Measurements from ENCODE around the gene AXL.
"Not testable (repeated sequence)": the region's sequence is repeated elsewhere in the genome, so short reads cannot be mapped to it uniquely, and the experiment has no call there.

Gene AXL

DNA sequence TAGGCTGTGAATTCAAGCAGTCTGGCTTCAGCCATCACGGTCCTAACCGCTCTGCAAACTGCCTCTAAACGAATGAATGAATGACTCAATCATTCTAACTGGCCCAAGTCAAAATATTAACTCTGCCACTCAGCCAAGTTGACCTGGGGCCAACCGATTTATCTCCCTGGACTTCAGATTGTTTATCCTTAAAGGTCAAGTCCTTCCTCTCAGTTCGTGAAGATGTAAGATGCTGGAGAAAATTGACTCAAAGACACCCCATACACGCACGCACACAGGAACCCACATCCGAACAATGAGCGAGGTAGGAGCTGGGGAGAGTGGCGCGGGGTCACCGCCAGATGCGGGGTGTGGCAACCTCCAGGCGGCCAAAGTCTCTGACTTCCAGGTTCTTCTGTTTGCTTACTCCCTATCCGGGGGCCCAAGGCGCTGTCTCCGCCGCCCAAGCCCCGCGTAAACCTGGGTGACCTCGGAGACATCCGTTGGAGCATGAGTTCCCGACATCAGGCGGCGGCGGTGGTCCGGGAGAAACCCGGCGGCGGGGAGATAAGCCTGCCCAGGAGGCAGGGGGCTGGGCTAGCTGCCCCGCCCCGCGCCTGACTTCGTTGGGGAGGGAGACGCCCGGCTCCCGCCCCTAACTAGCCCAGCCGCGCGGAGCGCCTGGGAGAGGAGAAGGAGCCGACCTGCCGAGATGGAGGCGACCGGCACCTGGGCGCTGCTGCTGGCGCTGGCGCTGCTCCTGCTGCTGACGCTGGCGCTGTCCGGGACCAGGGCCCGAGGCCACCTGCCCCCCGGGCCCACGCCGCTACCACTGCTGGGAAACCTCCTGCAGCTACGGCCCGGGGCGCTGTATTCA lies 26.2 kb upstream of the AXL start, which contains the start of gene CYP2S1:
CYP2S1 (plus strand) TSS at position 646 of the 856 bp plus-strand sequence; CDS start at position 692, 46 bp downstream.
- Histone ChIP-seq H3K36me3 (ENCODE audit: insufficient read depth, low read length) (peaks cover 33% of the 10 kb centered on the region), H3K4me1 (ENCODE audit: insufficient read depth, low read length) (peaks cover 30% of the 10 kb centered on the region), H3K27ac (ENCODE audit: low read depth, low read length) (peak within 1 kb of the TSS; percentile 80), H3K27me3 (ENCODE audit: insufficient read depth, low read length) (no peaks in the 10 kb centered on the region), H3K4me3 (ENCODE audit: low read length) (peak within 1 kb of the TSS; percentile 89), H3K9me3 (ENCODE audit: insufficient read depth, low read depth, low read length) (no peaks in the 10 kb centered on the region), H3K9ac (ENCODE audit: low read depth, low read length) (peak within 1 kb of the TSS; percentile 49)
- WGBS: 2% methylated on average over 57 of the region's 58 CpGs

DNA sequence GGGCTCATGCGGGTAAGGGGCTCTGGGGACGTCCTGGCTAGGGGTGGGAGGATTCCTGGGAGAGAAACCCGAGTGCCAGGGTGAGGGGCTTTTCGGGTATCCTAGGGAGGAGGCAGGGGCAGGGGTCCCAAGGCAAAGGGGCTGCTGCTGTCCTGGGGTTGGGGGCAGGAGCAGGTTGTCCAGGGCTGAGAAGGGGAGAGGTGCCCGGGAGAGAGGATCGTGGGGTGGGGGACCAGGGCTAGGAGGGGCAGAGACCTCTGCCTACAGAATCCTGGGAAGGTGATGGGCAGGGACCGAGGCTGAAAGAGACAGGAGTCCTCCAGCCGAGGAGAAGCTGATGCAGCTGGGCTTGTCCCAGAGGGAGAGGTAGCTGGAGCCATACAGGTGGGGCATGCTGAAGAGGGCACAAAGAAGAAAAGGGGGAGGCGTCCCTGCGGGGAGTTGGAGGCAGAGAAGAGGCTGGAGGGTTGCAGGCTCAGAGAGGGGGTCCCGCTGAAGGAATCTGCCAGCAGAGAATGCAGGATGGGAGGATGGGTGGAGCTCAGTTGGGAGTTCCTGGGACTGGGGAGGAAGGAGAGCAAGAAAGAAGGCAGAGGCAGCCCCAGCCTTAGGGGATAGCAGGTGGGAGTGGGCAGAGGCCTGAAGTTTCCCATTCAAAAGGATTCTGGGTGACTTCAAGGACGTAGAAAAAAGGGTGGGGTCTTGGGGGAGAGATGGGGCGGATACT lies 25.4 kb upstream of the AXL start:
- H3K27me3 ChIP-seq (ENCODE audit: insufficient read depth, low read length): no peaks in the 10 kb centered on the region
- H3K9ac ChIP-seq (ENCODE audit: low read depth, low read length): peak overlapping the region; percentile 49
- H3K4me3 ChIP-seq (ENCODE audit: low read length): peak overlapping the region; percentile 89
- H3K36me3 ChIP-seq (ENCODE audit: insufficient read depth, low read length): peaks cover 41% of the 10 kb centered on the region
- no peaks in the 10 kb centered on the region for H3K9me3 ChIP-seq (ENCODE audit: insufficient read depth, low read depth, low read length)
- H3K4me1 ChIP-seq (ENCODE audit: insufficient read depth, low read length): peaks cover 28% of the 10 kb centered on the region
- 3% methylated on average over 13 of the region's 13 CpGs for WGBS
- peak overlapping the region; percentile 80 for H3K27ac ChIP-seq (ENCODE audit: low read depth, low read length)

DNA sequence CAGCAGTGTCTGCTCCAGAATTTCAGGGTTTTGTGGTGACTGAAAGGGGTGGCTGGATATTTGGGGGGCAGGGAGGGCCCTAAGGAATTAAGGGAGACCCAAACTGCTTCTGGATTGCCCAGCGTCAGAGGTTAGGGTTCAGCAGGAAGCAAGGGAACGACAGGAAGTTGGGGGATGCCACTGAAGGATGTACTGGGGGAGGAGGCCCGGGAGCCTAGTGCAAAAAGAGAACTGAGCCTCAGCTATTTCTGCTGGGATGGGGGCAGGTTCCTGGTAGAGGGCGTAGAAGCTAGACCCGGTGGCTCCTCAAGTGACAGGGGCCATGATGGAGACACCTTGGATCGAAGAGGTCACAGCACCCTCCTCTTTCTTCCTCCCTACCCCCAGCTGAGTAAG lies 24.9 kb upstream of the AXL start:
- H3K27ac ChIP-seq (ENCODE audit: low read depth, low read length): no peak overlapping the region

DNA sequence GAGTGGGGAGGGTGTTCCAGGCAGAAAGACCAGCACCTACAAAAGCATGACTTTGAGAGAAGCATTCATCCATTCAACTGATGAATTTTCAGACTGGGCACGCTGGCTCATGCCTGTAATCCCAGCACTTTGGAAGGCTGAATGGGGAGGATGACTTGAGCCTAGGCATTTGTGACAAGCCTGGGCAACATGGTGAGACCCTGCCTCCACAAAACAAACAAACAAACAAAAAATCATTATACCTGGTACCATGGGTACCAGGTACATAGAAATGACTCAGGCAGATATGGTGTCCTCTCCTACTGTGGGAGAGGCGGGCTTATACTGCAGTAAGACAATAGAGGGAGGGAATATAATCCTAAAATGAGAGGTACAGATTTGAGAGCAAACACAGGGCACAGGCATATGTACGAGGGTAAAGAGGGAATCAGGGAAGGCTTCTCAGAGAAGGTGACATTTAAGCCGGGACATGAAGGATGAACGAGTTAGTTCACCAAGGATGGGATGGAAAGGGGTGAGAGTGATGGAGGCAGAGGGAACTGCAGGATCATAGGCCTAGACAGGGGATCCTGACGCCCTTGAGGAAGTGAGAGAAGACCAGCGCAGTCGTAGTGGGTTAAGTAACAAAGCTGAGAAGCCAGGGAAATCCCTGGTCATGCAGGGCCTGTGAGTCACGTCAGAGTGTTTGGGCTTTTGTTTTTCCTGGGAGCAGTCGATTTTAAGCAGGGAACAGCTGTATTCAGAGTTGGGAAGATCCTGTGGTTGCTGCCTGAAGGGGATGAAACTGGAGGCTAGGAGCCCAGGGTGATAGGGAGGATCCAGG lies 23.1 kb upstream of the AXL start:
- H3K9ac ChIP-seq (ENCODE audit: low read depth, low read length): 0 out of 2 replicates have a peak overlapping the region, but pooled peaks have one; percentile 16
- peaks cover 60% of the 10 kb centered on the region for H3K36me3 ChIP-seq (ENCODE audit: insufficient read depth, low read length)
- no peaks in the 10 kb centered on the region for H3K27me3 ChIP-seq (ENCODE audit: insufficient read depth, low read length)
- H3K4me3 ChIP-seq (ENCODE audit: low read length): no peak overlapping the region
- peaks cover 15% of the 10 kb centered on the region for H3K4me1 ChIP-seq (ENCODE audit: insufficient read depth, low read length)
- 91% methylated on average over 10 of the region's 10 CpGs for WGBS
- H3K27ac ChIP-seq (ENCODE audit: low read depth, low read length): no peak overlapping the region
- H3K9me3 ChIP-seq (ENCODE audit: insufficient read depth, low read depth, low read length): no peaks in the 10 kb centered on the region

More for the DNA sequence above, 24.9 kb upstream of the AXL start:
- no peaks in the 10 kb centered on the region for H3K27me3 ChIP-seq (ENCODE audit: insufficient read depth, low read length)
- H3K9me3 ChIP-seq (ENCODE audit: insufficient read depth, low read depth, low read length): no peaks in the 10 kb centered on the region
- H3K4me3 ChIP-seq (ENCODE audit: low read length): peak overlapping the region; percentile 89
- H3K9ac ChIP-seq (ENCODE audit: low read depth, low read length): peak overlapping the region; percentile 49; the same call in 1 of the 2 replicates
- peaks cover 46% of the 10 kb centered on the region for H3K36me3 ChIP-seq (ENCODE audit: insufficient read depth, low read length)
- peaks cover 24% of the 10 kb centered on the region for H3K4me1 ChIP-seq (ENCODE audit: insufficient read depth, low read length)
- 38% methylated on average over 6 of the region's 6 CpGs for WGBS

DNA sequence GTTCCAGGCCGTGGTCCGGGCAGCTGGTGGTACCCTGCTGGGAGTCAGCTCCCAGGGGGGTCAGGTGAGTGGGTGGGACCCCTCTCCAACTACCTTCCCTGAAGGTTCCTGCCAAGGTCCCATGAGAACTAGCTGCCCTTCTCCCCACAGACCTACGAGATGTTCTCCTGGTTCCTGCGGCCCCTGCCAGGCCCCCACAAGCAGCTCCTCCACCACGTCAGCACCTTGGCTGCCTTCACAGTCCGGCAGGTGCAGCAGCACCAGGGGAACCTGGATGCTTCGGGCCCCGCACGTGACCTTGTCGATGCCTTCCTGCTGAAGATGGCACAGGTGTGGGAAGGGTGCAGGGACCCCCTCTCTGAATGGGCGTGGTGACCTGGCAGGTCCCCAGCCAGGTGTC lies 20.5 kb upstream of the AXL start:
- no peaks in the 10 kb centered on the region for H3K27me3 ChIP-seq (ENCODE audit: insufficient read depth, low read length)

GRCh38 chr19:41203371-41203770 lies 15.7 kb upstream of the AXL start:
- 94% methylated on average over 18 of the region's 18 CpGs for WGBS
- no peaks in the 10 kb centered on the region for H3K4me1 ChIP-seq (ENCODE audit: insufficient read depth, low read length)
- peaks cover 81% of the 10 kb centered on the region for H3K36me3 ChIP-seq (ENCODE audit: insufficient read depth, low read length)
- no peak overlapping the region; the same call in 1 of the 2 replicates for H3K27ac ChIP-seq (ENCODE audit: low read depth, low read length)
- no peak overlapping the region for H3K9ac ChIP-seq (ENCODE audit: low read depth, low read length)
- H3K9me3 ChIP-seq (ENCODE audit: insufficient read depth, low read depth, low read length): no peaks in the 10 kb centered on the region
- no peaks in the 10 kb centered on the region for H3K27me3 ChIP-seq (ENCODE audit: insufficient read depth, low read length)
- H3K4me3 ChIP-seq (ENCODE audit: low read length): no peak overlapping the region

More for the DNA sequence above, 20.5 kb upstream of the AXL start:
- 95% methylated on average over 11 of the region's 11 CpGs for WGBS
- H3K4me1 ChIP-seq (ENCODE audit: insufficient read depth, low read length): peaks cover 4% of the 10 kb centered on the region; the same call in 1 of the 2 replicates
- peaks cover 85% of the 10 kb centered on the region for H3K36me3 ChIP-seq (ENCODE audit: insufficient read depth, low read length)
- H3K27ac ChIP-seq (ENCODE audit: low read depth, low read length): no peak overlapping the region
- H3K4me3 ChIP-seq (ENCODE audit: low read length): no peak overlapping the region
- no peak overlapping the region for H3K9ac ChIP-seq (ENCODE audit: low read depth, low read length)
- H3K9me3 ChIP-seq (ENCODE audit: insufficient read depth, low read depth, low read length): no peaks in the 10 kb centered on the region

GRCh38 chr19:41204338-41204737 lies 14.7 kb upstream of the AXL start:
- H3K36me3 ChIP-seq (ENCODE audit: insufficient read depth, low read length): peaks cover 72% of the 10 kb centered on the region
- H3K4me3 ChIP-seq (ENCODE audit: low read length); H3K9me3 ChIP-seq (ENCODE audit: insufficient read depth, low read depth, low read length); H3K9ac ChIP-seq (ENCODE audit: low read depth, low read length); H3K4me1 ChIP-seq (ENCODE audit: insufficient read depth, low read length); H3K27me3 ChIP-seq (ENCODE audit: insufficient read depth, low read length); H3K27ac ChIP-seq (ENCODE audit: low read depth, low read length): not testable (repeated sequence)
- WGBS: 68% methylated on average over 6 of the region's 7 CpGs

DNA sequence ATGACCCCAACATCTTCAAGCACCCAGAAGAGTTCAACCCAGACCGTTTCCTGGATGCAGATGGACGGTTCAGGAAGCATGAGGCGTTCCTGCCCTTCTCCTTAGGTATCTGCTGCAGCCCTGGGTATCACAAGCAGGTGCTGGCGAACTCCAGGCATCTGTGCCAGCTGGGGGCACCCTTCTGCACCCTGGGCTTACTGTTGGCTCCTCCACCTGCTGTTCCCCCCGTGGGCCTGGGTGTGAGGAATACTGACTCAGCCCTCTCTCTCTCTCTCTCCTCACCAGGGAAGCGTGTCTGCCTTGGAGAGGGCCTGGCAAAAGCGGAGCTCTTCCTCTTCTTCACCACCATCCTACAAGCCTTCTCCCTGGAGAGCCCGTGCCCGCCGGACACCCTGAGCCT lies 13.0 kb upstream of the AXL start:
- WGBS: 97% methylated on average over 10 of the region's 10 CpGs

GRCh38 chr19:41206456-41206855 lies 12.6 kb upstream of the AXL start:
- 95% methylated on average over 9 of the region's 9 CpGs for whole genome bisulfite sequencing
- Histone ChIP-seq H3K9me3 (ENCODE audit: insufficient read depth, low read depth, low read length) (no peaks in the 10 kb centered on the region), H3K4me1 (ENCODE audit: insufficient read depth, low read length) (no peaks in the 10 kb centered on the region), H3K27ac (ENCODE audit: low read depth, low read length) (no peak overlapping the region), H3K27me3 (ENCODE audit: insufficient read depth, low read length) (no peaks in the 10 kb centered on the region), H3K9ac (ENCODE audit: low read depth, low read length) (no peak overlapping the region), H3K4me3 (ENCODE audit: low read length) (no peak overlapping the region), H3K36me3 (ENCODE audit: insufficient read depth, low read length) (peaks cover 54% of the 10 kb centered on the region)

More for the DNA sequence above, 13.0 kb upstream of the AXL start:
- Histone ChIP-seq H3K27ac (ENCODE audit: low read depth, low read length) (no peak overlapping the region), H3K36me3 (ENCODE audit: insufficient read depth, low read length) (peaks cover 59% of the 10 kb centered on the region), H3K4me1 (ENCODE audit: insufficient read depth, low read length) (no peaks in the 10 kb centered on the region), H3K4me3 (ENCODE audit: low read length) (no peak overlapping the region), H3K9me3 (ENCODE audit: insufficient read depth, low read depth, low read length) (no peaks in the 10 kb centered on the region), H3K27me3 (ENCODE audit: insufficient read depth, low read length) (no peaks in the 10 kb centered on the region), H3K9ac (ENCODE audit: low read depth, low read length) (no peak overlapping the region)

- Histone ChIP-seq H3K27me3 (ENCODE audit: insufficient read depth, low read length) (no peaks in the 10 kb centered on the region), H3K27ac (ENCODE audit: low read depth, low read length) (no peak overlapping the region), H3K9ac (ENCODE audit: low read depth, low read length) (no peak overlapping the region), H3K4me3 (ENCODE audit: low read length) (no peak overlapping the region), H3K36me3 (ENCODE audit: insufficient read depth, low read length) (peaks cover 47% of the 10 kb centered on the region), H3K9me3 (ENCODE audit: insufficient read depth, low read depth, low read length) (no peaks in the 10 kb centered on the region), H3K4me1 (ENCODE audit: insufficient read depth, low read length) (no peaks in the 10 kb centered on the region)
- 90% methylated on average over 26 of the region's 26 CpGs for WGBS
Measured at GRCh38 chr19:41206926-41207750, 11.9 kb upstream of the AXL start.

Data from HUES64 (cell line).